PC-3 (cell line): Measurements from ENCODE around the gene L1CAM.

Experiments used
- EZH2 ChIP-seq: fragments of 300-600 bp; sonication (generic); IDR thresholded peaks from one replicate; pipeline ENCODE4 v1.6.1; 2017; ENCODE audit warnings: antibody characterized with exemption, mild to moderate bottlenecking, low read length; ENCODE audit not compliant: unreplicated experiment
- EZH2phosphoT487 ChIP-seq: fragments of 300-600 bp; sonication (generic); IDR thresholded peaks from 2 replicates; pipeline ENCODE4 v1.6.1; 2018; ENCODE audit warnings: mild to moderate bottlenecking, antibody characterized with exemption, low read length, borderline replicate concordance
- TF ChIP-seq, protein P1 (sequence below): fragments of 300-600 bp; sonication (generic); conservative IDR thresholded peaks from 2 replicates; pipeline ENCODE4 v1.5.1; 2017; ENCODE audit warnings: antibody characterized with exemption, low read depth, mild to moderate bottlenecking, low read length

DNA sequence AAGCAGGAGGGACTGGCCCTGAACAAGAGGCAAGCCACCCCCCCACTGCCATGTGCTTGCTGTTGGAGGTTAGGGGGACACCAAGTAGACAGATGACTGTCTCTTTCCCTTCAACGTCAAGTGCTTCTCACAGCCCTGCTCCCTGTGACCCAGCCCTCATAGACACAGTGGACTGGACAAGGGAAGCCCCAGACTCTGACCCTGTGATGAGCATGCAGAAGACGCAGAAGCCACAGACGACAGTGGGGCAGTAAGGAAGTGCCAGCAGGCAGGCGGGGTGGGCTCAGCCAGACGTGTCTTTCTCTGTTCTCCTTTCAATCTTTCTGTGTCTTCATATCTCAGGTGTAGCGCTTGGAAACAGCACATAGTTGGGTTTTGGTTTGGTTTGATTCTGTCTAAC, 2.4 kb upstream of the L1CAM start:
- TF ChIP-seq, protein P1, sequence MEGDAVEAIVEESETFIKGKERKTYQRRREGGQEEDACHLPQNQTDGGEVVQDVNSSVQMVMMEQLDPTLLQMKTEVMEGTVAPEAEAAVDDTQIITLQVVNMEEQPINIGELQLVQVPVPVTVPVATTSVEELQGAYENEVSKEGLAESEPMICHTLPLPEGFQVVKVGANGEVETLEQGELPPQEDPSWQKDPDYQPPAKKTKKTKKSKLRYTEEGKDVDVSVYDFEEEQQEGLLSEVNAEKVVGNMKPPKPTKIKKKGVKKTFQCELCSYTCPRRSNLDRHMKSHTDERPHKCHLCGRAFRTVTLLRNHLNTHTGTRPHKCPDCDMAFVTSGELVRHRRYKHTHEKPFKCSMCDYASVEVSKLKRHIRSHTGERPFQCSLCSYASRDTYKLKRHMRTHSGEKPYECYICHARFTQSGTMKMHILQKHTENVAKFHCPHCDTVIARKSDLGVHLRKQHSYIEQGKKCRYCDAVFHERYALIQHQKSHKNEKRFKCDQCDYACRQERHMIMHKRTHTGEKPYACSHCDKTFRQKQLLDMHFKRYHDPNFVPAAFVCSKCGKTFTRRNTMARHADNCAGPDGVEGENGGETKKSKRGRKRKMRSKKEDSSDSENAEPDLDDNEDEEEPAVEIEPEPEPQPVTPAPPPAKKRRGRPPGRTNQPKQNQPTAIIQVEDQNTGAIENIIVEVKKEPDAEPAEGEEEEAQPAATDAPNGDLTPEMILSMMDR, result no peak
- TF ChIP-seq EZH2phosphoT487, result no peak
- no peak for TF ChIP-seq EZH2
